Bronchial epithelial cell (primary cell): ENCODE data around the gene PRRT1B. TPM values are rescaled to one million over a fixed set of nuclear protein-coding genes. Genes with fewer than 3 reads are reported as not detected.

Source experiments
- DNase-seq: peaks from one replicate; pipeline ENCODE4 v3.0.0-alpha.2; 2010; ENCODE audit warnings: low read depth
- FAIRE-seq: peaks from 2 replicates; lab custom pipeline; 2011; peaks lifted over from hg19 to GRCh38; lab: Jason Lieb, UNC
- H3K27me3 ChIP-seq: 2 replicates; pipeline ENCODE4 v1.5.1; 2011; ENCODE audit warnings: low read length; ENCODE audit not compliant: control insufficient read depth, insufficient read depth
- H3K36me3 ChIP-seq: 2 replicates; pipeline ENCODE4 v1.5.1; 2011; ENCODE audit warnings: low read length; ENCODE audit not compliant: control insufficient read depth, insufficient read depth
- H3K4me3 ChIP-seq: 2 replicates; pipeline ENCODE4 v1.5.1; 2011; ENCODE audit warnings: mild to moderate bottlenecking, low read depth, low read length, control low read depth
- CTCF ChIP-seq: IDR thresholded peaks from 2 replicates; pipeline ENCODE4 v1.5.1; 2011; ENCODE audit warnings: mild to moderate bottlenecking, moderate library complexity, low read length, control low read depth, inconsistent platforms; ENCODE audit not compliant: insufficient read depth, severe bottlenecking
- total RNA-seq: library from RNA; depleted of rRNA; stranded (reverse); fragments of >200 nt; gene quantifications from 2 replicates; pipeline ENCODE4 v1.2.1, GENCODE V29; 2014

PRRT1B gene
- total RNA-seq, 1 donor from 2014 or later: not detected

GRCh38 chr9:131578731-131579504 is 33.6 kb downstream of the PRRT1B start:
- no peak overlapping the region for H3K4me3 ChIP-seq
- FAIRE-seq (no peak), DNase-seq (no peak)
- no peak for TF ChIP-seq CTCF
- H3K36me3 ChIP-seq: peaks cover 22% of the 10 kb centered on the region
- no peaks in the 10 kb centered on the region for H3K27me3 ChIP-seq

- Histone ChIP-seq H3K27me3 (no peaks in the 10 kb centered on the region), H3K4me3 (no peak overlapping the region), H3K36me3 (peaks cover 28% of the 10 kb centered on the region)
- no peak for FAIRE-seq
- TF ChIP-seq CTCF: no peak
- no peak for DNase-seq
Measured at GRCh38 chr9:131579789-131580211, 34.5 kb downstream of the PRRT1B start.

- FAIRE-seq (no peak), DNase-seq (no peak)
- Histone ChIP-seq H3K27me3 (no peaks in the 10 kb centered on the region), H3K4me3 (no peak overlapping the region), H3K36me3 (peaks cover 28% of the 10 kb centered on the region)
- no peak for TF ChIP-seq CTCF
Measured at GRCh38 chr9:131580358-131580757, 35.0 kb downstream of the PRRT1B start.

GRCh38 chr9:131582056-131582455 is 36.7 kb downstream of the PRRT1B start:
- Histone ChIP-seq H3K36me3 (peaks cover 21% of the 10 kb centered on the region), H3K27me3 (no peaks in the 10 kb centered on the region), H3K4me3 (no peak overlapping the region)
- DNase-seq: no peak
- FAIRE-seq: no peak
- no peak for TF ChIP-seq CTCF

- no peak overlapping the region for H3K4me3 ChIP-seq
- no peaks in the 10 kb centered on the region for H3K27me3 ChIP-seq
- FAIRE-seq (no peak), DNase-seq (no peak)
- peaks cover 24% of the 10 kb centered on the region for H3K36me3 ChIP-seq
- TF ChIP-seq CTCF: no peak
Measured at GRCh38 chr9:131582466-131583336, 37.4 kb downstream of the PRRT1B start.
